IMR-90 (cell line): ENCODE data around the gene IFI30. TPM values are rescaled to one million over a fixed set of nuclear protein-coding genes. Genes with fewer than 3 reads are reported as not detected.
A peak's percentile ranks its signal among the peaks of the same experiment; 100 is the strongest.

Experiments used
- ATAC-seq: fragments of 200-7000 bp; cut with Tn5 transposase; 2 replicates; pipeline ENCODE4 v1.9.1; 2020; ENCODE audit warnings: low read depth, mild to moderate bottlenecking, moderate library complexity
- BruUV-seq: library from RNA; stranded (reverse); fragments of 400-500 nt; replicated peaks from 2 replicates; lab custom pipeline; 2021; lab: Mats Ljungman, UMichigan
- CTCF ChIA-PET: fragments of 300-600 bp; formaldehyde crosslinking; extraction: SDS; loops from one replicate; lab custom pipeline; 2021; ENCODE audit warnings: antibody characterized with exemption; lab: Yijun Ruan, JAX
- POLR2A ChIA-PET: fragments of 300-600 bp; sonication (Branson Sonifier 250); formaldehyde crosslinking; loops from one replicate; lab custom pipeline; 2022; ENCODE audit warnings: antibody characterized with exemption; ENCODE audit not compliant: unreplicated experiment; lab: Charles Lee
- DNase-seq: peaks from one replicate; pipeline ENCODE4 v3.0.0; 2013
- H2AFZ ChIP-seq: replicated peaks from 2 replicates; pipeline ENCODE3; 2013; ENCODE audit warnings: low read length, mild to moderate bottlenecking; ENCODE audit not compliant: poor library complexity
- H2AK5ac ChIP-seq: 2 replicates; pipeline ENCODE4 v1.6.1; 2013; ENCODE audit warnings: low read depth, low read length, inconsistent platforms
- H2AK9ac ChIP-seq: replicated peaks from 2 replicates; pipeline ENCODE3; 2013; ENCODE audit warnings: mild to moderate bottlenecking, low read depth, low read length, moderate library complexity; ENCODE audit not compliant: poor library complexity
- H2BK120ac ChIP-seq: 2 replicates; pipeline ENCODE4 v1.6.1; 2013; ENCODE audit warnings: low read depth, low read length, inconsistent platforms
- H2BK15ac ChIP-seq: 3 replicates; pipeline ENCODE4 v1.6.1; 2013; ENCODE audit warnings: low read depth, low read length, inconsistent platforms
- H2BK20ac ChIP-seq: 2 replicates; pipeline ENCODE4 v1.6.1; 2013; ENCODE audit warnings: low read depth, mild to moderate bottlenecking, inconsistent platforms, low read length, moderate library complexity
- H2BK5ac ChIP-seq: 2 replicates; pipeline ENCODE4 v1.6.1; 2013; ENCODE audit warnings: mild to moderate bottlenecking, low read depth, low read length, inconsistent platforms; ENCODE audit not compliant: poor library complexity, severe bottlenecking
- H3K14ac ChIP-seq: replicated peaks from 2 replicates; pipeline ENCODE4 v1.6.1; 2013; ENCODE audit warnings: low read depth, low read length, inconsistent platforms
- H3K18ac ChIP-seq: 2 replicates; pipeline ENCODE4 v1.6.1; 2013; ENCODE audit warnings: low read depth, low read length, control low read depth
- H3K23ac ChIP-seq: 2 replicates; pipeline ENCODE4 v1.6.1; 2013; ENCODE audit warnings: low read depth, low read length, inconsistent platforms
- H3K27ac ChIP-seq: 2 replicates; pipeline ENCODE4 v1.5.1; 2013; ENCODE audit warnings: mild to moderate bottlenecking, control low read depth, low read length; ENCODE audit not compliant: insufficient read depth
- H3K27me3 ChIP-seq: 2 replicates; pipeline ENCODE4 v1.6.1; 2013; ENCODE audit warnings: low read length; ENCODE audit not compliant: control insufficient read depth, insufficient read depth
- H3K36me3 ChIP-seq: 2 replicates; pipeline ENCODE4 v1.6.1; 2013; ENCODE audit warnings: low read length, mixed read lengths; ENCODE audit not compliant: control insufficient read depth, insufficient read depth
- H3K4ac ChIP-seq: 2 replicates; pipeline ENCODE4 v1.6.1; 2013; ENCODE audit warnings: low read depth, low read length, inconsistent platforms
- H3K4me1 ChIP-seq: 2 replicates; pipeline ENCODE4 v1.6.1; 2013; ENCODE audit warnings: low read length, mixed read lengths; ENCODE audit not compliant: control insufficient read depth, insufficient read depth
- H3K4me2 ChIP-seq: 2 replicates; pipeline ENCODE4 v1.6.1; 2013; ENCODE audit warnings: low read depth, mild to moderate bottlenecking, control low read depth, low read length, moderate library complexity
- H3K4me3 ChIP-seq: 2 replicates; pipeline ENCODE4 v1.5.1; 2013; ENCODE audit warnings: low read depth, mild to moderate bottlenecking, control low read depth, low read length, moderate library complexity; ENCODE audit not compliant: insufficient read depth
- H3K56ac ChIP-seq: 2 replicates; pipeline ENCODE4 v1.6.1; 2013; ENCODE audit warnings: low read length, inconsistent platforms; ENCODE audit not compliant: insufficient read depth; ENCODE audit errors: extremely low read depth
- H3K79me1 ChIP-seq, 2 experiments: 2 replicates each; pipeline ENCODE4 v1.6.1; 2013; ENCODE audit warnings: low read length in 2 of 2, inconsistent platforms in 1 of 2, low read depth in 1 of 2
- H3K9ac ChIP-seq: 2 replicates; pipeline ENCODE4 v1.6.1; 2013; ENCODE audit warnings: low read depth, low read length, control low read depth
- H3K9me1 ChIP-seq: 2 replicates; pipeline ENCODE4 v1.6.1; 2013; ENCODE audit warnings: low read length, inconsistent platforms; ENCODE audit not compliant: insufficient read depth
- H3K9me3 ChIP-seq: 2 replicates; pipeline ENCODE4 v1.6.1; 2013; ENCODE audit warnings: low read length; ENCODE audit not compliant: control insufficient read depth, insufficient read depth
- H4K20me1 ChIP-seq: 2 replicates; pipeline ENCODE4 v1.6.1; 2013; ENCODE audit warnings: low read length, inconsistent platforms; ENCODE audit not compliant: insufficient read depth
- H4K5ac ChIP-seq: 2 replicates; pipeline ENCODE4 v1.6.1; 2013; ENCODE audit warnings: mild to moderate bottlenecking, low read depth, low read length, control low read depth
- H4K8ac ChIP-seq, 2 experiments: 2 replicates each; pipeline ENCODE4 v1.6.1; 2013; ENCODE audit warnings: low read depth in 2 of 2, low read length in 2 of 2, control low read depth in 1 of 2, inconsistent platforms in 1 of 2
- H4K91ac ChIP-seq: 2 replicates; pipeline ENCODE4 v1.6.1; 2013; ENCODE audit warnings: low read depth, low read length, inconsistent platforms; ENCODE audit not compliant: insufficient read depth
- BHLHE40 ChIP-seq: fragments of 150-350 bp; IDR thresholded peaks from 2 replicates; pipeline ENCODE4 v1.6.1; 2016; ENCODE audit warnings: mild to moderate bottlenecking, low read depth, low read length
- CEBPB ChIP-seq: IDR thresholded peaks from 2 replicates; pipeline ENCODE4 v1.6.1; 2012; ENCODE audit warnings: low read depth, low read length, improper control_type of control experiment
- CHD1 ChIP-seq: IDR thresholded peaks from 2 replicates; pipeline ENCODE4 v1.6.1; 2012; ENCODE audit warnings: low read depth, low read length, improper control_type of control experiment
- CTCF ChIP-seq: conservative IDR thresholded peaks from 2 replicates; pipeline ENCODE4 v1.5.1; 2012; ENCODE audit warnings: mild to moderate bottlenecking, low read depth, low read length, improper control_type of control experiment
- FOS ChIP-seq: fragments of 150-350 bp; IDR thresholded peaks from 2 replicates; pipeline ENCODE4 v1.6.1; 2016; ENCODE audit warnings: low read depth, low read length
- MAFK ChIP-seq: IDR thresholded peaks from 2 replicates; pipeline ENCODE4 v1.6.1; 2012; ENCODE audit warnings: low read depth, low read length, improper control_type of control experiment
- MXI1 ChIP-seq: IDR thresholded peaks from 2 replicates; pipeline ENCODE4 v1.6.1; 2012; ENCODE audit warnings: low read depth, mild to moderate bottlenecking, low read length, moderate library complexity, borderline replicate concordance
- RAD21 ChIP-seq: IDR thresholded peaks from 2 replicates; pipeline ENCODE4 v1.6.1; 2012; ENCODE audit warnings: low read length, improper control_type of control experiment
- RCOR1 ChIP-seq: IDR thresholded peaks from 2 replicates; pipeline ENCODE4 v1.6.1; 2012; ENCODE audit warnings: mild to moderate bottlenecking, low read length, improper control_type of control experiment; ENCODE audit not compliant: insufficient replicate concordance
- RFX5 ChIP-seq: IDR thresholded peaks from 2 replicates; pipeline ENCODE4 v1.8.0; 2012; ENCODE audit warnings: low read depth, mild to moderate bottlenecking, low read length, moderate library complexity
- SMC3 ChIP-seq: fragments of 150-350 bp; IDR thresholded peaks from 2 replicates; pipeline ENCODE4 v1.6.1; 2016; ENCODE audit warnings: low read depth, mild to moderate bottlenecking, antibody characterized with exemption, low read length, moderate library complexity
- WGBS, 2 experiments: methylation state at CpG; one replicate each; pipeline versions ENCODE4 v1.1.5 to v1.1.7; 2013; ENCODE audit warnings: missing lambda C conversion rate in 2 of 2; ENCODE audit not compliant: insufficient read length in 1 of 2; ENCODE audit errors: extremely low coverage in 2 of 2; 5-methylcytosine and 5-hydroxymethylcytosine counted together
- dilution Hi-C: fragments of 300-500 bp; cut with HindIII; formaldehyde crosslinking; loops from one replicate; pipeline ENCODE4 v1.14.3; 2018; ENCODE audit warnings: low sequenced_read_pairs; ENCODE audit not compliant: unreplicated experiment
- in situ Hi-C: fragments of 300-500 bp; cut with MboI; formaldehyde crosslinking; loops from 3 replicates; pipeline ENCODE4 v1.14.3; 2019; ENCODE audit warnings: low sequenced_read_pairs, inconsistent platforms, mixed read lengths
- intact Hi-C: fragments of 100-400 bp; cut with micrococcal nuclease; formaldehyde crosslinking; loops from 2 replicates; pipeline ENCODE4 v1.10.0; 2022
- polyA plus RNA-seq, 3 experiments: library from polyadenylated mRNA; depleted of rRNA; stranded (reverse); fragments of >200 nt; gene quantifications; 2 replicates each; pipeline ENCODE4 v1.2.3, GENCODE V29; 2012; ENCODE audit warnings: low replicate concordance in 1 of 3
- total RNA-seq: library from RNA; depleted of rRNA; stranded (reverse); fragments of >200 nt; gene quantifications from 2 replicates; pipeline ENCODE4 v1.2.3, GENCODE V29; 2012
- TF ChIP-seq, protein P1 (sequence below): fragments of 150-350 bp; IDR thresholded peaks from 2 replicates; pipeline ENCODE4 v1.6.1; 2016; ENCODE audit warnings: low read depth, mild to moderate bottlenecking, low read length, moderate library complexity, borderline replicate concordance

The IFI30 gene
- total and polyA plus RNA-seq, 2 of the 4 experiments (the other 2 are of a cell fraction): 2.3 TPM

DNA sequence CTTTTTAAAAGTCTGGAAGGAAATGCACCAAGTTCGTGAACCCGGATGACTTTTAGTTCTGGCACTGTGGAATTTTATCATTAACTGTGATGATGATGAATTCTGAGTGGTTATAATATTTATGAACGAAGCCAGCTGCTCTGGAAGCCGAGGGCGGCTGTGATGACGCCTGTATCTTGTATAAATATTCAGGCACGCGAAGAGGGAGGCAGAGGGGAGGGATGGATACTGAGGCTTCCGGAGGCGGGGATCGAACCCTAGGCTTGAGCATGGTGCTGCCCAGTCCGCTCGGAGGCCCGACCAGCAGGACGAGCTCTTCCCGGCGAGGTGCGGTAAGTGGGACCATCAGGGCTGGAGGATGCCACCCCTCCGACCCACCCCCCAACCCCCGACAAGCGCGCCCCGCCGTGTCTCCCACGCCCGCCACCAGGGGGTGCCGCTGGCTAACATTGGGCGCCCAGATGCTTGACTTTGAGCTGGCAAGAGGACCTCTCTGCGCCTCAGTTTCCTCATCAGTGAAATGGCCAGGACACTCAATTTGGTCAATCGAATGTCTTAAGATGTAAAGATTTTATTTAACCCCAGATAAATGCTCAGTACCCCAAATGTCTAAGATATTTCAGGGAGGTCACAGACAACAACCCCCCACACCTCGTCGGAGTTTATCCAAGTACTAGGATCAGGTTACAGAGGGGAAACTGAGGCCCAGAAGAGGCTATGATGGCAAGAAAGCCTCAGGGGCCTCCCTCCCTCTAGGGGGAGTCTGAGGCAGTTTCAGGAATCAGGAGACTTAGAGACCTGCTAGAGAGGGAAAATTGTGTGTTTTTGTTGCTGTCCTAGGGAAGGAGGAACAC lies 34.7 kb downstream of the IFI30 start:
- Histone ChIP-seq H3K36me3 (no peaks in the 10 kb centered on the region; the same call in 1 of the 2 replicates), H3K23ac (peak overlapping the region; percentile 71; the same call in 1 of the 2 replicates), H3K18ac (peak overlapping the region; percentile 22), H3K79me1 (peaks cover 1 to 27% of the 10 kb centered on the region in 2 experiments; a peak in 3 of 4 replicates), H3K4me2 (peak overlapping the region; percentile 24), H2BK120ac (peak overlapping the region; percentile 83), H3K9me1 (peaks cover 11% of the 10 kb centered on the region; the same call in 1 of the 2 replicates), H2BK15ac (peak overlapping the region; percentile 78; the same call in 1 of the 3 replicates), H4K5ac (peak overlapping the region; percentile 65), H4K8ac (peak overlapping the region; percentile 72 to 77; a peak in 3 of 4 replicates), H2AK5ac (peak overlapping the region; percentile 74), H3K14ac (peak overlapping the region; percentile 63; the same call in 1 of the 2 replicates), H2BK20ac (peak overlapping the region; percentile 94), H3K9ac (peak overlapping the region; percentile 30), H3K9me3 (no peaks in the 10 kb centered on the region), H3K27me3 (no peaks in the 10 kb centered on the region), H3K27ac (peak overlapping the region; percentile 42), H3K4me3 (no peak overlapping the region), H2AK9ac (peak overlapping the region; percentile 3), H2AFZ (peak overlapping the region; percentile 87), H3K56ac (0 out of 2 replicates have a peak overlapping the region, but pooled peaks have one; percentile 11), H3K4ac (peak overlapping the region; percentile 89), H4K20me1 (peaks cover 1% of the 10 kb centered on the region; the same call in 1 of the 2 replicates), H2BK5ac (peak overlapping the region; percentile 81), H4K91ac (peak overlapping the region; percentile 70), H3K4me1 (peaks cover 10% of the 10 kb centered on the region)
- peak; percentile 94 for DNase-seq
- POLR2A ChIA-PET: interaction anchor here (0.6 to 0.8 kb wide), 3 partner anchors 11 to 181 kb away, joined by 4 to 8 read pairs (median 8); no protein-coding TSS in a partner anchor
- 100% methylated on average over 1 of the region's 32 CpGs; no CpG with 5 or more reads in 1 of the 2 experiments for WGBS, 2 experiments
- dilution Hi-C loops (no loop called here), in situ Hi-C loops (no loop called here), intact Hi-C loops (loop anchor here (1.0 to 10.0 kb wide), 3 partner anchors 16 to 206 kb away; partner anchors contain the start of gene SSBP4)
- CTCF ChIA-PET: interaction anchor here (0.6 to 1.6 kb wide), 7 partner anchors 13 to 173 kb away, joined by 3 to 5 read pairs (median 4); partner anchors contain the start of gene LSM4
- BruUV-seq: TSS peak; percentile 28
- peak; percentile 24 for ATAC-seq
- TF ChIP-seq MAFK: no peak
- TF ChIP-seq RAD21: peak; percentile 62
- no peak for TF ChIP-seq CEBPB
- peak; percentile 47; the same call in 1 of the 2 replicates for TF ChIP-seq BHLHE40
- TF ChIP-seq, protein P1, sequence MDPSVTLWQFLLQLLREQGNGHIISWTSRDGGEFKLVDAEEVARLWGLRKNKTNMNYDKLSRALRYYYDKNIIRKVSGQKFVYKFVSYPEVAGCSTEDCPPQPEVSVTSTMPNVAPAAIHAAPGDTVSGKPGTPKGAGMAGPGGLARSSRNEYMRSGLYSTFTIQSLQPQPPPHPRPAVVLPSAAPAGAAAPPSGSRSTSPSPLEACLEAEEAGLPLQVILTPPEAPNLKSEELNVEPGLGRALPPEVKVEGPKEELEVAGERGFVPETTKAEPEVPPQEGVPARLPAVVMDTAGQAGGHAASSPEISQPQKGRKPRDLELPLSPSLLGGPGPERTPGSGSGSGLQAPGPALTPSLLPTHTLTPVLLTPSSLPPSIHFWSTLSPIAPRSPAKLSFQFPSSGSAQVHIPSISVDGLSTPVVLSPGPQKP: no peak
- TF ChIP-seq MXI1: no peak
- no peak for TF ChIP-seq RFX5
- TF ChIP-seq SMC3: peak; percentile 47
- peak; percentile 61 for TF ChIP-seq RCOR1
- TF ChIP-seq CHD1: no peak
- no peak for TF ChIP-seq FOS
- peak; percentile 50 for TF ChIP-seq CTCF
